ENCODE results near the gene COG8. TPM values are rescaled to one million over a fixed set of nuclear protein-coding genes. Genes with fewer than 3 reads are reported as not detected.

The COG8 gene
- total and polyA plus RNA-seq, 4 donors: 11.2 to 37.4 (median 24.2) TPM

GRCh38 chr16:69277413-69277812 is 62.0 kb downstream of the COG8 start:
- H3K27ac ChIP-seq (ENCODE audit: low read depth in 1 of 2, low read length in 2 of 2): no peak overlapping the region
- WGBS: 91% methylated on average over 1 of the region's 1 CpG
- peaks cover 0 to 3% (median 0%) of the 10 kb centered on the region in 4 donors for H3K4me1 ChIP-seq (ENCODE audit: control insufficient read depth in 4 of 4, insufficient read depth in 4 of 4, low read length in 3 of 4)
- no peak overlapping the region for H3K9ac ChIP-seq (ENCODE audit: low read depth in 1 of 2, low read length in 2 of 2)
- DNase-seq (ENCODE audit: low spot score): no peak
- no peaks in the 10 kb centered on the region for H3K27me3 ChIP-seq (ENCODE audit: control insufficient read depth in 4 of 4, insufficient read depth in 4 of 4, low read length in 3 of 4)
- no peak overlapping the region for H3K4me3 ChIP-seq (ENCODE audit: low read depth in 1 of 3, low read length in 3 of 3)
- H3K36me3 ChIP-seq (ENCODE audit: control insufficient read depth in 4 of 4, insufficient read depth in 3 of 4, low read depth in 1 of 4, low read length in 3 of 4): no peaks in the 10 kb centered on the region
- H3K9me3 ChIP-seq (ENCODE audit: control insufficient read depth in 4 of 4, low read length in 3 of 4): no peaks in the 10 kb centered on the region
- no peak for TF ChIP-seq EGR1 (IDR thresholded peaks at IDR 0.05; ENCODE audit: low read depth in 2 of 2)
- TF ChIP-seq ATF3 (IDR thresholded peaks at IDR 0.05): no peak
- TF ChIP-seq REST (IDR thresholded peaks at IDR 0.05): no peak
- TF ChIP-seq FOXA2 (IDR thresholded peaks at IDR 0.05): no peak
- no peak for TF ChIP-seq HNF4A (conservative IDR thresholded peaks at IDR 0.05)
- TF ChIP-seq RXRA (IDR thresholded peaks at IDR 0.05): no peak
- no peak for TF ChIP-seq JUND (IDR thresholded peaks at IDR 0.05)
- no peak for TF ChIP-seq TAF1 (conservative IDR thresholded peaks at IDR 0.05)
- TF ChIP-seq CTCF (IDR thresholded peaks at IDR 0.05; ENCODE audit: low read depth, low read length, missing input control): no peak
- TF ChIP-seq SP1 (IDR thresholded peaks at IDR 0.05): no peak
- TF ChIP-seq NR2F2 (IDR thresholded peaks at IDR 0.05): no peak
- no peak for TF ChIP-seq RAD21 (IDR thresholded peaks at IDR 0.05)
- no peak for TF ChIP-seq YY1 (IDR thresholded peaks at IDR 0.05)
- TF ChIP-seq FOXA1 (IDR thresholded peaks at IDR 0.05): no peak
- TF ChIP-seq MAX (IDR thresholded peaks at IDR 0.05): no peak
- TF ChIP-seq HNF4G (IDR thresholded peaks at IDR 0.05): no peak
- TF ChIP-seq GABPA (IDR thresholded peaks at IDR 0.05 in 1 of 2, conservative IDR thresholded peaks at IDR 0.05 in 1 of 2): no peak
- TF ChIP-seq ZBTB33 (IDR thresholded peaks at IDR 0.05): no peak

Other genes with a start within 250 kb of the COG8 start
- under 1 TPM; 0.09 to 0.75 TPM for gene HAS3, start 233.9 kb downstream of the COG8 start, total RNA-seq
- gene HAS3, start 233.9 kb downstream of the COG8 start, polyA plus RNA-seq: under 1 TPM; 0.19 to 0.32 TPM
- gene CHTF8, start 207.0 kb downstream of the COG8 start, total RNA-seq: 10 to 100 TPM; 52.0 to 56.9 TPM
- 10 to 100 TPM; 15.2 to 51.1 TPM for gene CHTF8, start 207.0 kb downstream of the COG8 start, polyA plus RNA-seq
- gene UTP4, start 206.9 kb downstream of the COG8 start, total RNA-seq: 10 to 100 TPM; 11.3 to 13.8 TPM
- 10 to 100 TPM; 11.9 to 12.9 TPM for gene UTP4, start 206.9 kb downstream of the COG8 start, polyA plus RNA-seq
- gene SNTB2, start 152.4 kb downstream of the COG8 start, total RNA-seq: 1 to 10 TPM; 5.6 to 7.8 TPM
- 1 to 10 TPM; 2.1 to 2.6 TPM for gene SNTB2, start 152.4 kb downstream of the COG8 start, polyA plus RNA-seq
- gene VPS4A, start 28.2 kb downstream of the COG8 start, total RNA-seq: 10 to 100 TPM; 13.3 to 15.2 TPM
- gene VPS4A, start 28.2 kb downstream of the COG8 start, polyA plus RNA-seq: 10 to 100 TPM; 13.7 to 15.7 TPM
- 10 to 100 TPM; 16.8 to 31.3 TPM for gene PDF, start 9.0 kb downstream of the COG8 start, total RNA-seq
- 10 to 100 TPM; 22.2 to 24.0 TPM for gene PDF, start 9.0 kb downstream of the COG8 start, polyA plus RNA-seq
- 10 to 100 TPM; 11.7 to 14.0 TPM for gene NIP7, start 208 bp upstream of the COG8 start, total RNA-seq
- 10 to 100 TPM in 1 of 2 donors, 1 to 10 TPM in 1; 7.4 to 10.5 TPM for gene NIP7, start 208 bp upstream of the COG8 start, polyA plus RNA-seq
- 10 to 100 TPM; 10.6 to 46.2 TPM for gene TMED6, start 12.2 kb upstream of the COG8 start, total RNA-seq
- 10 to 100 TPM in 1 of 2 donors, under 1 TPM in 1; 0.18 to 11.4 TPM for gene TMED6, start 12.2 kb upstream of the COG8 start, polyA plus RNA-seq
- 10 to 100 TPM in 1 of 2 donors, 1 to 10 TPM in 1; 8.5 to 11.3 TPM for gene TERF2, start 46.4 kb upstream of the COG8 start, total RNA-seq
- 1 to 10 TPM; 5.2 to 7.7 TPM for gene TERF2, start 46.4 kb upstream of the COG8 start, polyA plus RNA-seq
- 10 to 100 TPM; 50.8 to 86.3 TPM for gene CYB5B, start 85.1 kb upstream of the COG8 start, total RNA-seq
- 10 to 100 TPM; 38.7 to 40.8 TPM for gene CYB5B, start 85.1 kb upstream of the COG8 start, polyA plus RNA-seq
- gene NFAT5, start 226.4 kb upstream of the COG8 start, total RNA-seq: 10 to 100 TPM; 15.6 to 21.0 TPM
- 1 to 10 TPM; 1.5 to 6.7 TPM for gene NFAT5, start 226.4 kb upstream of the COG8 start, polyA plus RNA-seq